Trophoblast cell (in vitro differentiated cells and primary cell): ENCODE results near the gene GULP1.
A peak's percentile ranks its signal among the peaks of the same experiment; 100 is the strongest.

Experiments
- DNase-seq, 2 donors: peaks; one replicate each; pipeline ENCODE4 v3.0.0-alpha.2; 2016
- H2AFZ ChIP-seq: 2 replicates; pipeline ENCODE4 v1.6.1; 2013; ENCODE audit warnings: low read length, moderate library complexity, mild to moderate bottlenecking; ENCODE audit not compliant: insufficient read depth, poor library complexity
- H2AK5ac ChIP-seq: 2 replicates; pipeline ENCODE4 v1.6.1; 2013; ENCODE audit warnings: mild to moderate bottlenecking, low read length
- H2BK120ac ChIP-seq: 2 replicates; pipeline ENCODE4 v1.6.1; 2013; ENCODE audit warnings: low read length, mild to moderate bottlenecking, moderate library complexity; ENCODE audit not compliant: insufficient read depth, poor library complexity
- H2BK12ac ChIP-seq: 2 replicates; pipeline ENCODE4 v1.6.1; 2013; ENCODE audit warnings: mild to moderate bottlenecking, low read length, moderate library complexity
- H2BK5ac ChIP-seq: 2 replicates; pipeline ENCODE4 v1.6.1; 2013; ENCODE audit warnings: low read length, low read depth, moderate library complexity, mild to moderate bottlenecking; ENCODE audit not compliant: poor library complexity
- H3K14ac ChIP-seq: 2 replicates; pipeline ENCODE4 v1.6.1; 2013; ENCODE audit warnings: mild to moderate bottlenecking, low read length
- H3K18ac ChIP-seq: 2 replicates; pipeline ENCODE4 v1.6.1; 2013; ENCODE audit warnings: mild to moderate bottlenecking, low read length
- H3K23ac ChIP-seq: 2 replicates; pipeline ENCODE4 v1.6.1; 2013; ENCODE audit warnings: low read length
- H3K27ac ChIP-seq: 2 replicates; pipeline ENCODE4 v1.5.1; 2013; ENCODE audit warnings: low read depth, mild to moderate bottlenecking, inconsistent platforms, low read length, moderate library complexity
- H3K27me3 ChIP-seq: 2 replicates; pipeline ENCODE4 v1.6.1; 2013; ENCODE audit warnings: inconsistent platforms, mild to moderate bottlenecking, low read length, moderate library complexity; ENCODE audit not compliant: insufficient read depth
- H3K36me3 ChIP-seq, 2 experiments: 1 replicate in 1 of 2; 2 replicates in 1 of 2; pipeline ENCODE4 v1.6.1; 2013; ENCODE audit warnings: low read length in 2 of 2, mild to moderate bottlenecking in 2 of 2, moderate library complexity in 1 of 2; ENCODE audit not compliant: insufficient read depth in 2 of 2, control insufficient read depth in 1 of 2
- H3K4ac ChIP-seq: 2 replicates; pipeline ENCODE4 v1.6.1; 2013; ENCODE audit warnings: low read depth, mild to moderate bottlenecking, low read length, moderate library complexity
- H3K4me1 ChIP-seq, 2 experiments: 1 replicate in 1 of 2; 2 replicates in 1 of 2; pipeline ENCODE4 v1.6.1; 2013; ENCODE audit warnings: low read length in 2 of 2, mild to moderate bottlenecking in 2 of 2, moderate library complexity in 1 of 2; ENCODE audit not compliant: insufficient read depth in 2 of 2, control insufficient read depth in 1 of 2
- H3K4me2 ChIP-seq: 2 replicates; pipeline ENCODE4 v1.6.1; 2013; ENCODE audit warnings: inconsistent platforms, mild to moderate bottlenecking, low read length, moderate library complexity
- H3K4me3 ChIP-seq: 2 replicates; pipeline ENCODE4 v1.5.1; 2013; ENCODE audit warnings: mild to moderate bottlenecking, low read depth, low read length, inconsistent platforms
- H3K79me1 ChIP-seq: one replicate; pipeline ENCODE4 v1.6.1; 2013; ENCODE audit warnings: low read length
- H3K79me2 ChIP-seq: 2 replicates; pipeline ENCODE4 v1.6.1; 2013; ENCODE audit warnings: low read length, mild to moderate bottlenecking; ENCODE audit not compliant: control insufficient read depth, insufficient read depth, poor library complexity
- H3K9ac ChIP-seq: 2 replicates; pipeline ENCODE4 v1.6.1; 2013; ENCODE audit warnings: mild to moderate bottlenecking, low read length
- H3K9me3 ChIP-seq: 2 replicates; pipeline ENCODE4 v1.6.1; 2013; ENCODE audit warnings: low read depth, mild to moderate bottlenecking, control low read depth, inconsistent platforms, low read length; ENCODE audit not compliant: insufficient read depth
- H4K12ac ChIP-seq: 2 replicates; pipeline ENCODE4 v1.6.1; 2013; ENCODE audit warnings: low read depth, mild to moderate bottlenecking, low read length, moderate library complexity
- H4K8ac ChIP-seq: 2 replicates; pipeline ENCODE4 v1.6.1; 2013; ENCODE audit warnings: low read depth, mild to moderate bottlenecking, low read length, moderate library complexity
- H4K91ac ChIP-seq: one replicate; pipeline ENCODE4 v1.6.1; 2013; ENCODE audit warnings: low read depth, mild to moderate bottlenecking, low read length, moderate library complexity
- WGBS: extraction: QIAGEN DNeasy Blood & Tissue Kit; methylation state at CpG from one replicate; pipeline ENCODE4 v1.1.7; 2013; ENCODE audit warnings: missing lambda C conversion rate; ENCODE audit not compliant: insufficient read length, insufficient coverage; ENCODE audit errors: extremely low coverage; 5-methylcytosine and 5-hydroxymethylcytosine counted together

GULP1 gene

DNA sequence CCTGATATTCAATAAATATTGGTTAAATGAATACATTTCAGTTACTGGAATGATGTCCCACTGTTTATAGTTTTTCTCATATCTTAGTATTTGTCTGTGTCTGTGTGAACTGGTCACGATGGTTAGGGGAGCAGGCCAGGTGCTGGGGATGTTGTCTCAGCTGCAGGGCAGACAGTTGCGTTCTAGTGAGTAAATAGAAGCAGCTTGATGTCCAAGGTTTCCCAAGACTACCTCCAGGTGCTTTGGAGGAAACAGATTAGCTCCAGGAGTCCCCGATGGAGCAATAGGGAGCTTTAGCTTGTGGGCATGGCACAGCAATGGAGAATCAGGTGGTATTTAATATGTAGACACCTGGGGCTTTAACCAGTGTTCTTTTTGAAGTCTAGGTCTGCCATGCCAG, 75.5 kb downstream of the GULP1 start:
- Histone ChIP-seq H2BK120ac (no peak overlapping the region), H2BK12ac (no peak overlapping the region), H4K8ac (no peak overlapping the region), H3K27ac (no peak overlapping the region), H3K9ac (no peak overlapping the region), H3K4me3 (no peak overlapping the region), H3K79me2 (no peaks in the 10 kb centered on the region), H4K91ac (no peak overlapping the region), H3K4ac (no peak overlapping the region), H2AK5ac (no peak overlapping the region), H3K4me1 (no peaks in the 10 kb centered on the region), H3K9me3 (no peaks in the 10 kb centered on the region), H3K4me2 (no peak overlapping the region), H2BK5ac (no peak overlapping the region), H2AFZ (no peak overlapping the region), H3K79me1 (no peaks in the 10 kb centered on the region), H3K18ac (no peak overlapping the region), H3K14ac (no peak overlapping the region), H3K27me3 (no peaks in the 10 kb centered on the region), H3K23ac (no peak overlapping the region), H4K12ac (no peak overlapping the region), H3K36me3 (no peaks in the 10 kb centered on the region)
- WGBS: no CpG with 5 or more reads among the region's 3 CpGs
- no peak for DNase-seq

DNA sequence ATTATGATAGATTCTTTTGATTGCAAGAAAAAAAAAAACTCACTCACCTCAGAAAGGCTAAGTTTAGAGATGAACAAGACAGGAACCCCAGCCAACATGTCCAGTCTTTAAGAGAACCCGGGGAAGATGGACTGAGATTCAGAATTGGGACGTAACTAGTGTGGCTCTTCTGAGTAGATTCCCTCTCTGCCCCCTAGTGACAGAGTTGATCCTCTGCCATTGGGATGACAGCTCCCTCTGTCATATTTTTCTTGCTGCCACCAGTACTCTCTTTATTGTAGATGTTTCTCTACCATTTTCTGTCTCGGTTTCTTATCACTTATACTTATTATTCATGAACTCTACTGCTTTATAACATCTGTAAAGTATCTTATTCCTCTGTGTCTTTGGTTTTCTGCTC, 77.7 kb downstream of the GULP1 start:
- no peak overlapping the region for H3K18ac ChIP-seq
- no peak overlapping the region for H2AK5ac ChIP-seq
- H3K9me3 ChIP-seq: no peaks in the 10 kb centered on the region
- H3K79me1 ChIP-seq: no peaks in the 10 kb centered on the region
- no peak overlapping the region for H3K23ac ChIP-seq
- H3K4me1 ChIP-seq: no peaks in the 10 kb centered on the region
- H4K12ac ChIP-seq: no peak overlapping the region
- no peak overlapping the region for H2BK5ac ChIP-seq
- no peak overlapping the region for H2BK120ac ChIP-seq
- H3K27me3 ChIP-seq: no peaks in the 10 kb centered on the region
- no peak overlapping the region for H3K14ac ChIP-seq
- no peak overlapping the region for H2AFZ ChIP-seq
- no peak overlapping the region for H3K4me2 ChIP-seq
- H3K36me3 ChIP-seq: no peaks in the 10 kb centered on the region
- no peak overlapping the region for H2BK12ac ChIP-seq
- no CpG with 5 or more reads among the region's 3 CpGs for WGBS
- H3K79me2 ChIP-seq: no peaks in the 10 kb centered on the region
- H3K27ac ChIP-seq: no peak overlapping the region
- no peak overlapping the region for H3K4ac ChIP-seq
- H3K9ac ChIP-seq: no peak overlapping the region
- H4K8ac ChIP-seq: no peak overlapping the region
- no peak overlapping the region for H4K91ac ChIP-seq
- no peak overlapping the region for H3K4me3 ChIP-seq
- DNase-seq: peak; percentile 43 to 75

DNA sequence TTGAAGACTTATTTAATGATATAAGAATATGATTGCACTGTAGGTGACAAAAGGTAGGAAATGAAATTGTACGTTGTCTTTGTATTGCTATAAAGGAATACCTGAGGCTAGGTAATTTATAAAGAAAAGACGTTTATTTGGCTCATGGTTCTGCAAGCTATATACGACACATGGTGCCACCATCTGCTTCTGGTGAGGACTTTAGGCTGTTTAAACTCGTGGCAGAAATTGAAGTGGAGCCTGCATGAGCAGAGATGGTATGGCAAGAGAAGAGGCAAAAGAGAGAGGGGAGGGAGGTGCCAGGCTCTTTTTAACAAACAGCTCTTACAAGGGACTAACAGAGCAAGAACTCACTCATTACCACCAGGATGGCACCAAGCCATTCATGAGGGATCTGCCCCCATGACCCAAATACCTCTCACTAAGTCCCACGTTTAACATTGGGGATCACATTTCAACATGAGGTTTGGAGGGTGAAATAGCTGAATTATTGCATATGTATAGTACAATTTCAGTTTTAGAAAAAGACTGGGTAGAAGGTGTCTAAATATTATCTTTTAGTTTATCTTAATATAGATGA, 86.8 kb downstream of the GULP1 start:
- Histone ChIP-seq H3K27ac (no peak overlapping the region), H3K79me2 (no peaks in the 10 kb centered on the region), H2AK5ac (no peak overlapping the region), H3K4me3 (no peak overlapping the region), H3K79me1 (no peaks in the 10 kb centered on the region), H3K18ac (no peak overlapping the region), H3K4me1 (no peaks in the 10 kb centered on the region), H4K91ac (no peak overlapping the region), H3K14ac (no peak overlapping the region), H2BK120ac (no peak overlapping the region), H2AFZ (no peak overlapping the region), H3K4me2 (no peak overlapping the region), H3K27me3 (no peaks in the 10 kb centered on the region), H3K4ac (no peak overlapping the region), H3K36me3 (no peaks in the 10 kb centered on the region), H4K12ac (no peak overlapping the region), H3K9ac (no peak overlapping the region), H3K9me3 (no peaks in the 10 kb centered on the region), H2BK12ac (no peak overlapping the region), H4K8ac (no peak overlapping the region), H3K23ac (no peak overlapping the region), H2BK5ac (no peak overlapping the region)
- no peak for DNase-seq
- WGBS: no CpG with 5 or more reads among the region's 5 CpGs

DNA sequence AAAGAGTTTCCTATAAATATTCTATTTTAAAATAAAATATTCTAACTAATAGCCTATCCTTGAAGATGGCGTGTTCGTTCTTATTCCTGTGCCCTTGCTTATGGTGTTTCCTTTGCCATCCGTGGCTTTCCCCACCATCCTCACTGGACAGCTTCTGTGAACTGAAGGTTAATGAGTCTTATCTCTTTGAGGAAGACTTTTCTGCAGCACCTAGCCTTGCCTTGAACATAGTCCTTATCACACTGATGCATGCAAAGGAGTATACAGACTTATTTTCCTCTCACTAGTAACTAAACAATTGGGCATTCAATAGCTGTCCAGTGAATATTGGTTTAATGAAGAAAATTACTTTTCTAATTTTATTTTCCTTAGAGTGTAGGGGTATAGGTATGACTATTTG, 88.1 kb downstream of the GULP1 start:
- DNase-seq: no peak
- Histone ChIP-seq H2AK5ac (no peak overlapping the region), H3K4me2 (no peak overlapping the region), H4K91ac (no peak overlapping the region), H3K18ac (no peak overlapping the region), H2BK120ac (no peak overlapping the region), H3K9me3 (peaks cover 4% of the 10 kb centered on the region), H3K79me1 (no peaks in the 10 kb centered on the region), H3K23ac (no peak overlapping the region), H3K27me3 (no peaks in the 10 kb centered on the region), H4K12ac (no peak overlapping the region), H2BK5ac (no peak overlapping the region), H3K4me1 (no peaks in the 10 kb centered on the region), H3K14ac (no peak overlapping the region), H2BK12ac (no peak overlapping the region), H3K36me3 (peaks cover 1 to 4% of the 10 kb centered on the region in 2 experiments), H3K4me3 (no peak overlapping the region), H3K9ac (no peak overlapping the region), H2AFZ (no peak overlapping the region), H3K79me2 (no peaks in the 10 kb centered on the region), H4K8ac (no peak overlapping the region), H3K27ac (no peak overlapping the region), H3K4ac (no peak overlapping the region)
- no CpG with 5 or more reads among the region's 3 CpGs for WGBS
